ENCODE data around the gene RARG.

The RARG gene

DNA sequence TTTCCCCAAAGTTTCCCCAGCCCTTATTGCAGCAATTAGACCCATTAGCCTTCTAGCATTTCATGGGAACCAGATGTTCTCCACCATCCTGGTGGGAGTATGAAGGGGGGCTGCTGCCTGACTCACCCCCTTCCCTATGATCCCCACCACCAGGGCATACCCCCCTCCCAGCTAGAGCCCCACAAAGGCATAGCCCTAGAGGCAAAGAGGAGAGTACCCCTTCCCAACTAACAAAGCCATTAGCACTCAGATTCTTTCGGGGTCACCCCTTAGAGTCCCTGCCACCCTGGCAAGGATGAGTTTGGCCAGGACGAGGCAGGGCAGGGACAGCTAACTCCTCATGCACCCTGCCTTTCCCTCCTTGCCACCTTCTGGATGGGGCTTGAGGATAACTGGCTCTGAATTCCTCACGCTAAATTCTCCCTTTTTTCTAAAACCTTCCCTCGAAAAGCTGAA is 9.2 kb downstream of the RARG start:
- DNase-seq = no peak

DNA sequence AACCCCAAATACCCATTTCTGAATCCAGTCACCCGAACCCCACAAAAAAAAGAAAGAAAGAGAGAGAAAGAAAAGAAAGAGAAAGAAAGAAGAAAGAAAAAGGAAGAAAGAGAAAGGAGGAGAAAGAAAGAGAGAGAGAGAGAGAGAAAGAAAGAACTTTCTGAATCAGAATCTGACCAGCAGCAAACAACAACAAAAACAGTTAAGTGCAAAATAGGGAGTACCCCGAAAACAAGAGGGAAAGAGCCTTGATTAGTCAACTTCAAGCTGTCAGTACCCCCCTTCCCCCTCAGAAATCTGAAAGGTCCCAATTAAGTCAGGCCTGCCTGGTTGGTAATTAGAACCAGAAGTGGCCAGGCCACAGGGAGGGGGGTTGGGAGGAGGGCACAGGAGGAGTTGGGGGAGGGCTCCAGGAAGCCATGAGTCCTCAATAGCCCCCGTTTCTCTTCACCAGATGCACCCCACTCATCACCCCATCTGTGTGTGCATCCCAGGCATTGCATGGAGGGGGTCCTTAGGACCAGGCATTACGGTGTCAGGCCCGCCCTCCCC is 9.8 kb downstream of the RARG start:
- DNase-seq = no peak

DNA sequence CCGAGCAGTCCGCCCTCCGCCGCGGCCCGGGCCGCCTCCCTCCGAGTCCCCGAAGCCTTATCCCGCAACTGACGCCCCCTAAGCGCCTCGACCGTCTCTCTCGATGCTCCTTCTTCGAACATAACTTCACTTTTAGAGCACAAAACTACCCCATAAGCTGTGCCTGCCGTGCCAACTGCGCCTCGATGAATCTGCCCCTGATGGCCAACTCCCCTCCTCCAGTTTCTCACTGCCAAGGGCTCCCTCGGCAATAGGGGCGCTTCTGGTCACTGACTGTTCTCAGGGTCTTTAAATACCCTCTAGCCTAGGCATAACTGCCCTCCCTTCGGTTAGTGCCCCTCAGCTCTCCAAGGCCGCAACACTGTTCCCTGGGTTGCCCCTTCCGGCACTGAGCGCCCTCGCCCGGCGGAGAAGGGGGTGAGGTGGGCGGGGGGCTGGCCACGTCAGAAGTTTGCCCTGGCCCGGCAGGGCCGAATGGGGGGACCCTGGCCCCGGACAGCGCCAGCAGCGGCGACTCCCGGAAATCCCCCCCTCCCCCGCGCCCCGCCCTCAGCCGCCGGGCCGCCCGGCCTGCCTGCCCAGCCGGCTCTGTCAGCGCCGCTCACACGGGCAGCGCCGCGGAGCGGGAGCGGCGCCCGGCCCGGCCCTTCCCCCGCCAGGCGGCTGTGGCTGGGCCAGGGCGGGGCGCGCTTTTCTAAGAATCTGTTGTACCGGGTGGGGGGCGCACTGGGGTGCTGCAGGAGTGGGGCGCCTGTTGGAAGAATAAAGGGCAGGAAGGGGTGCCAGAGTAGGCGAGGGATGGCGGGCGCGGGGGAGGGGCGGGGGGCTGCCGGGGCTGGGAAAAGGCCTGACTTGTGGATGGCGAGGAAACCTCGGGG is 10.6 kb downstream of the RARG start:
- peak; percentile 77 for DNase-seq

DNA sequence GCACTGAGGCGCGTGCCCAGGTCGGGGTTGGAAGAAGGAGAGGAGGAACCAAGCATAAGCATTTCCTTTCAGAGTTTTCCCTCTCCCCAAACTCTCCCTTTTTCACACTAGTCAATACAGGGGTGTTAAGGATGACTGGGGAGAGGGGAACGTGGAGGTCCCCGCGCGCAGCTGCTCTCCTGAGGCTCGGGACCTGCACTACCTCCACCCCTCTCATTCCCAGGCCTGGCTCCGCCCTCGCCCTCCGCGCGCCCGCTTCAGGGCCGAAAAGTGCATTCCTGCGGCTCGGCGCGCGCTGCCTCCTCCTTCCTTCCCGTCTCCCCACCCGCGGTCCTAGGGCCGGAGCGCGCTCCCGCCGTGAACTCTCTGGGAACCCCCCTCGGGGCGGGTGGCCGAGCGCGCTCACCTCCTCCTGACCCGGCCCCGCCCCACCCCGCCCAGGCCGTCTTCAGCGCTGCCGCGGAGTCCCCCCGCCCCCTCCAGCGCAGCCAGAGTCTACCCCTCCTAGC is 11.3 kb downstream of the RARG start:
- DNase-seq = peak; percentile 100

DNA sequence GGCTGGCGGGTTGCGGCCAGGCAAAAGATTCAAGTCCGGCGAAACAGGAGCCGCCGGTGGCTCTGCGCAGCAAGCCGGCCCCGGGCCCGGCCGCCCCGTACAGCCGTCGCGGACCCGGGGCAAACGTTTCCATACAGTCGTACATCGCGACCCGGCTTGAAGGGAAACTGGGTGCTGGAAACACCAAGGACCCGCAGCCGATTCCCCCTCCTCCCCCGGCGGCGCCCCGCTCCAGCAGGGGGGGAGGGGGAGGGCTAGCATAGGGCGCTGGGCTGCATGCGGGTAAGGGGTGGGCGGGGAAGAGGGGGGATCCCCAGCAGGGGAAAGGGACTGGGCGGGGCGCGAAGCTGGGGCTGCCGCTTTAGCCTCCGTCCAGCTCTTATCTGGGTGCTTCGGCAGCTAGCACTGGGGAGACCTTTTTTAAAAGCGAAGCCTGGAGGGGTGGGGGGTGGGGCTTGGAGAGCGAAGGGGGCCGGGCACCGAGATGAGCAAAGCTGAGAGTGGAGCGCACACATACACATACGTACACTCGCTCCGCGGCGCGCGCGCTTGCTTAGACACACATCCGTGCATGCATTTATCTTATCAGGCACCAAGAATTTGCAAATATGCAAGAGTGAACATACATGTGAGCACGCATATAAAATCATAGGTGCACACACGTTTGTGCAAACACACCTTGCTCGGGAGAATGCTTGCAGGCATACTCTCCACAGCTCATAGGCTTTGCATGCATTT is 11.9 kb downstream of the RARG start:
- peak; percentile 83 for DNase-seq

DNA sequence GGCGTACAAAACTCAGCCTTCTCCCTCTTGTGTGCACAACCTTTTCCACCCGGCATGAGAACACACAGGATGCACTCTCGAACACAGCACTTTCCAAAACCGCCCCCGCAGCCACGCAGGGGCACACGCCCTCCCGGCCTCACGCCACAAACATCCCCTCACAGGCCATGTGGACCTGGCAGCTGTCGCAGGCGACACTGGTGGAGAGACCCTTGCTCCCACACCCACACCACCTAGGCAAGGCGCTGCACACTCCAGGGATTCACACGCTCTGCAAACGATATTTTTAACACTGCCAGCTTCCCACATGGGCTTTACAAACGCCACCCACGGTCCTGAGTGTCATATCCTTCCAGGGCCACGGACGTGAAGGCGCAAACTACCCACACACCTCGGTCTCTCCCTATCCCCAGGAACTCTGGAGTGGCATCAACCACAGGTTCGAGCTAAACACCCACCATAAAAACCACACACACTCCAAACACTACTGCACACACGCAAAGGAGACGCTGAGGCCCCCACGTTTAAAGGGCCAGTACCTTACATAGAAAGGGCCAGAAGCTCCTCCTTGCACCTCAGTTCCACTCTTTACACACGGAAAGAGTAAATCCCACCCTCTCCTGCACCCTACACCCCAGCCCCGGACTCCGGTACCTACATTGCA is 12.6 kb downstream of the RARG start:
- DNase-seq = no peak

DNA sequence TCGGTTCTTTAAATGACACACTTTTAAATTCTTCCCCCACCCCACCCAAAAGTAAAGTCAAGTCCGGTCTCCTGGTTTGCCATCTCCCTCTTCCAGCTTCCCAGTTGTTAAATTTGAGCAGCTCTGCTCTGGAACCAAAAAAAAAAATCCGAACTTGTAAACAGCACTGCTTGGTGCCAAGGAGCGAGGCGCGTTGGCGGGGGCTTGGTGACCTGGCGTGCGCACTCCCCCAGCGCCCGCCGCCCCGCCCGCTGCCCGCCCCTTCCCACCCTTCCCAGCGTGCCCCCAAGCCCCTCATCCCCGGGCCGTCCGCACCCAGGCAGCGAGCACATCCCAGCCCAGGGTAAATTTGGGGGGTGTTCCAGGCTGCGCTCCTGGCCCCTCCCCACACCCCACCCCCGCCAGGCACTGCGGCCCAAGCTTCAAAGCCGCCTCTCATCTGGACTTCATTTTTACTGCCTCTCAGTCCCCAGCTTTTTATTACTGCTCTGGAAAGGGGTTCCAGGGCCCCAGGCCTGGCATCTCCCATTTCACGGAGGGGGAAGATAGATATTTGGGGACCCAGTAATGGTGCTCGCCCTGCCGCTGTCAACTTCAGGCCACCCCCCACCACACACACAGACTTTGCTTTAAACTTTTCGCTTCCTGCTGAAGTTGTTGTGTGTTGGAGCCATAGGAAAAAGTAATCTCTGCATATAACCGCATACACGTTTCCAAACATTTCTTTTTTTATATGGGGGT is 13.3 kb downstream of the RARG start:
- no peak for DNase-seq

DNA sequence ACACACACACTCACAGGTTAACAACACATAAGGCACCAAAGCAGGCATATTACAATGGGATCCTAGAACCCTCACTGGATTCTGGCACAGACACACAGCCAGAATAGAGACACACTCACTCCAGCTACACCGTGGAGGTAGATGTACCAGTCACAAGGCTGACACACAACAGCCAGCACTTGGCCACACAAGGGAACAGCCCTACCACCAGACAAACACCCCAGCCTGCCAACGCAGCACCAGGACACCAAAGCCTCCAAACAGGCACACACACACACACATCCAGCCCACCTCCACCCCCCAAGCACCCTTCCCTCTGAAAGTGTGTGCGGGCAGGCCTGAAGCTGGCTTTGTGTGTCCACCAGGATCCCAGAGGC is 14.1 kb downstream of the RARG start:
- DNase-seq = no peak

DNA sequence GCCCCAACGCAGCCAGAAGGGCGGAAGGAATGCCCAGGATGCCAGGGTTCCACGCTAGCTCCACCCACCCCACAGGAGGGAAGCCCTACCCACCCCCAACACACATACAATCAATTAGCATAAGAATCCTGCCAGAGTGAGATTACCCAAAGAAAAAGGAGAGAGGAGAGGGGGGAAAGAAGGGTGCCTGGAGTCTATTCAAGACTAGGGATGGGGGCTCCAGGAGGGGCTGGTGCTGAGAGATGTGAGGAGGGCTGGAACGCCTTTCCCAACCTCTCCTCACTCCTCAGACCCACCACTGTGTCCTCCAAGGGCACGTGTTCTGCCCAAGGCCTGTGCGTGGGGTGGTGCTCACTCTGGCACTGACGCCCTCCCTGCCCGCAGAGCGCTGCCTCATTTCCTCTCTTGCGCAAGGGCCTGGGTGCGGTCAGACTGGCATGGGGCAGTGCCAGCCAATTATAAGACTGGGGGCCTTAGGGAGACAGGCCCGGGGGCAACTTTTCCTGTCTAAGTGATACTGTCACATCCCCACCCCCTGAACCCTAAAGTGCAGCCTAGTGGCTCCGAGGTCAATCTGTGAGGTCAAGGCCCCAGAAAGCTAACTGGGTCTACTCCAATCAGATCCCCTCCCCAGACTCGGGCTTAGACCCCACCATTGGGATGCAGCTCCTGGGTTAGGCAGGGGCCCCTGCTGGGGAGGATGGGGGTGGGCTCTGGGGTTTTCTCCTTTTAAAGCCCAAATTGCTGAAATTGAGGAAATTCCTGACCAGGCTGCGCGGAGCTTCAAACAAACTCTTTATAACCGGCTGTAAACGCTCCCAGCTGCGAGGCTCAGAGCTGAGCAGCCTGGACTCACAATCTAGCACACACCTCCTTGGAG is 14.7 kb downstream of the RARG start:
- peak; percentile 78 for DNase-seq

DNA sequence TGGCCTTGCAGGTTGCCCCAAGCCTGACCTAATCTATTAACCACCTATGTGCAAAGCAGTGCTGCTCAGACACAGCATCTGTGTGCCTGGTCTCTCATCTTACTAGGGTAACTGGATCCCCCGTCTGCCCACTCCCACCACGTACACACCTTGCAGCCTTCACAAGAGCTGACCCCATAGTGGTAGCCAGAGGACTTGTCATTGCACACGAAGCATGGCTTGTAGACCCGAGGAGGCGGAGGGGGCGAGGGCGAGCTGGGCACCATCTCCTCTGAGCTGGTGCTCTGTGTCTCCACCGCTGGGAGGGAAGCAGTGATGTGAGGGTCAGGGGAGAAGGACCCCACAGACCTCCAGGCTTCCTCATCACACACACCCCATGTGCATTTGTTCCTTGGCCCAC is 16.5 kb downstream of the RARG start:
- DNase-seq = no peak

DNA sequence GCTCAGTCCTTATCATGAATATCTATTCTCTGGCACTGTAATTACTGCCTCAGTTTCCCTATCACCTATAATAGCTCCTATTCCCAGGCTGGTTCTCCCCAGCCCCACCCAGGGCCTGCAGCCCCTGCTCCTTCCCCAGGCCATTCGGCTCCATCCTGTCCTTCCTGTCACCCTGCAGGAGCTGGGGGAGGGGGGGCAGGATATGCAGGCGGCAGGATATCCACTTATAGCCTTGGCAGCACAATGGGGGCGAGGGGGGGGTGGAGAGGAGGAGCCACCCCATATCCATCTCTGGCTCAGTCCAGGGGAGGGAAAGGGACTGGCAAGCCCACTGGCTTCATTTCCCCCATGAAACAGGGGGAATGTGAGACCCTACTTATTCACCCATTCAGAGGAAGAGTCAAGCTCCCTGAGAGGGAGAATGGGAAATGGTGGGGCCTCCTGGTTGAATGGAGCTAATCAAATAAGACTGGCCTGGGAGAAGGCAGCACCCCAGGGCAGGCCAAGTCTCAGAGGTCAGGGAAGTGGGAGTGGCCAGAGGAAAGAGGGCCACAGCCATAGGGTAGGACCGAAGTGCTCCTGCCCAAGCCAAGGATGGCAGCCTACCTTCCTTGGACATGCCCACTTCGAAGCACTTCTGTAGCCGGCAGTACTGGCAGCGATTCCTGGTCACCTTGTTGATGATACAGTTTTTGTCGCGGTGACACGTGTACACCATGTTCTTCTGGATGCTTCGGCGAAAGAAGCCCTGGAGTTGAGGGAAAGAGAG is 17.1 kb downstream of the RARG start:
- DNase-seq = no peak

DNA sequence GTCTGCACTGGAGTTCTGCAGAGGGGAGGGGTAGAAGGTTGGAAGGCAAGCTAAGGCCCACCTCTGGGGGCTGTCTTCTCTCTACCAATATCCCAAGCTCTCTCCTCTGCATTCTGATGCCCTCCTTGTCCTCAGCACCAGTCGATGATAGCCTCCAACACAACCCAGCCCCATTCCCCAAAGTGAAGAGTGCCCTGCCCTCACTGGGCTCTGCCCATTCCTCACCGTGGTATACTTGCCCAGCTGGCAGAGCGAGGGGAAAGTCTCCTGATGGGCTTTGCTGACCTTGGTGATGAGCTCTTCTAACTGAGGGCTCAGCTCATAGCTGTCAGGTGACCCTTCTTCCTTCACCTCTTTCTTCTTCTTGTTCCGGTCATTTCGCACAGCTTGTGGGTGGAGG is 17.8 kb downstream of the RARG start:
- DNase-seq = no peak

DNA sequence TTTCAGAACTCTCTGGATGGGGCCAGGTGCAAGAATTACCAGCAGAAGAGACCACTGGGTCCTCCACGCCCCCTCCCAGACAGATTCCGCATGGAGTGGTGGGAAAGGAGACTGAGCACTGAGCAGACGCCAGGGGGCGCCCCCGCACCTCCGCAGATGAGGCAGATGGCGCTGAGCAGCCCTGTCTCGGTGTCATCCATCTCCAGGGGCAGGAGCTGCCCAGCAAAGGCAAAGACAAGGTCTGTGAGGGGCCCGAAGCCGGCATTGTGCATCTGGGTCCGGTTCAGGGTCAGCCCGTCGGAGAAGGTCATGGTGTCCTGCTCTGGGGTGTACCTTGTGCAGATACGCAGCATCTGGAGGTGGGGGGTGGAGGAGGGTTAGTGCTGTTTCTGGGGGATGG is 18.7 kb downstream of the RARG start:
- DNase-seq = peak; percentile 53

DNA sequence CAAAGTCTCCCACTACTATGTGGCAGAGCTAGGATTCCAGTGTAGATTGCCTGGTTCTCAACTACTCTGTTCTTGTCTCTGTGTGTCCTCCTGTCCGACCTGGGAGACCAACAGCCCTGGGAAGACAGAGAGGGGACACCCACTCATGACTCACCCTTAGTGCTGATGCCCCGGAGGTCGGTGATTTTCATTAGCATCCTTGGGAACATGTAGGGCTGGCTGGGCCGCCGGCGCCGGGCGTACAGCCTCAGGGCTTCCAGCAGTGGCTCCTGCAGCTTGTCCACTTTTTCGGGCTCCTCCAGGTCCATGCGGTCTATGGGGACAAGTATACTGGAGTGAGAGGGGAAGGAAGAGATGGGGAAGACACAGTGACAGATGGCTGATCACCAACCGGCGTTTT is 19.1 kb downstream of the RARG start:
- no peak for DNase-seq

DNA sequence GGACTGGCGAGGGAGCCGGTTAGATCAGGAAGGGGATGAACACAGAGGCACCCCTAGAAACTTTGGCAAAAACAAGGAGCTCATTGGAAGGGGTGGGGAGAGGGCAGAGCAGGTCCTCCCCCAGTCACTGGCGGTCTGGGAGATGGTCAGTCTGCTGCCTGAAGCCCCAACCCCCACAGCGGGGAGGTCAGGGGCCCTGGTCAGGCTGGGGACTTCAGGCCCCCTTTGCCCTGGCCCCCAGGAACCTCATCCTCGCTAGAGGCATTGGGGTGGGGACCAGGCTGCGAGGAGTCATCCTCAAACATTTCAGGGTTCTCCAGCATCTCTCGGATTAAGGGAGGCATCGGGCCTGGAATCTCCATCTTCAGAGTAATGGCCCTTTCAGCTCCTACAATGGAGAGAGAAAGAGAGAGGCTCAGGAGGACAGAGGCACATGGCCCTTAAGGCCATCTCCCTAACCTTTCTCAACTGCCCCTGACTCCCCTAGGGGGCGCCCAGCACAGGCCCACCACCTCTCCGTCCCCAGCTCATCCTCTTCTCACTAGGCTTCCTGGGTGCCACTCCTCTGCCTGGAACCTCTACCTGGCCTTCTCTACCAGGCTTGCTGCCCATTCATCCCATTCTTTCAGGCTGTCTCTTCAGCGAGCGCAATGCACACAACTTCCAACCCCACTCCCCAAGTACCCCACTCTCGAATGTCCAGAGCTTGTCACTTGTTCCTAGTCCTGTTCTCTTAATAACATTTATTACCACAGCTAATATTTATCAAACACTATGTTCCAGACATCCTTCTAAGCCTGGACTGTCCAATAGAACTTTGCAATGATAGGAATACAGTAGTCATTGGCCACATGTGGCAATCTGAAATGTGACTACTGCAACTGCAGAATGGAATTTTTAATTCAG is 20.3 kb downstream of the RARG start:
- no peak for DNase-seq

DNA sequence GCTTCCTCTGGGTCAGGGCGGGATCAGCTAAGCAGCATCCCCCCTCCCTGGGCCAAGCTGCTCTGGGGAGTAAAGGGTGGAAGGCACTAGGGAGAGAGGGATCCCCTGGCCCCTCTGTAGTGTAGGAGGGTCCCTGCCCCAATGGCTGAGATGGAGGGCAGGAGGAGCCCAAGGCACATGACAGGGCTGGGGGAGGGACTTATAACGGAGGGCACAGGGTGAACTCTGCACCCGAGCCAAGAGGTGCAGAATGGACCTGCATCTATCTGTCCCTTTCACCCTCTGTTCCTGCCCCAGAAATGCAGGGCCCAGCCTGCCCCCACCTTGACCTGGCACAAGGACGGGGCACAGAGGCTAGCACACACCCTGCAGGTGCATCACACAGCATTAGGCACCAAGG is 21.2 kb downstream of the RARG start:
- DNase-seq = no peak

DNA sequence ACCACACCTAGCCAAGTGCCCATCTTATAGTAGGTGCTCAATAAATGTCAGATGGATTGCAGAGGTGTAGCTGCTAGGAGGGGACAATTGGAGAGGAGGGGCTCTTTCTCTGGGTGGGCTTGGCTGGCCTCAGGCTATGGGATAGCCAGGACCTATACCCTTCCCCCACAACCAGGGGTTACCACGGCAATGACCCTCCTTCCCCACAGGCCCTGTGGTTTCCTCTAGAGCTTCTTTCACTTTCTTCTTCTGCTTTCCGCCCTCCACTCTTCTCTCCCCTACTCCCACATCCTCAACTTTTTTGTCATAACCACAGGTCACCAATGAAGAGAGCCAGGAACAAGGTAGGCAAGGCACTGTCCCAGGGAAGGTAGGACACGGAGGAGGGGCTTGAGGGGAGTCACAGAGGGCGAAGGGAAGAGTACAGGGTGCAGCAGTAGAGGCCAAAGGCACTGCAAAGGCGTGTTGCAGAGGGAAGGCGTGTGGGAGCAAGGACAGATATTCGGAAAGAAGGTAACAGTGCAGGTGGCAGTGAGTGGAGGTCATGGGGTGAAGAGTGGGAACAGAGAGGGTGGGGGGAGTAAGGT is 23.0 kb downstream of the RARG start:
- no peak for DNase-seq

DNA sequence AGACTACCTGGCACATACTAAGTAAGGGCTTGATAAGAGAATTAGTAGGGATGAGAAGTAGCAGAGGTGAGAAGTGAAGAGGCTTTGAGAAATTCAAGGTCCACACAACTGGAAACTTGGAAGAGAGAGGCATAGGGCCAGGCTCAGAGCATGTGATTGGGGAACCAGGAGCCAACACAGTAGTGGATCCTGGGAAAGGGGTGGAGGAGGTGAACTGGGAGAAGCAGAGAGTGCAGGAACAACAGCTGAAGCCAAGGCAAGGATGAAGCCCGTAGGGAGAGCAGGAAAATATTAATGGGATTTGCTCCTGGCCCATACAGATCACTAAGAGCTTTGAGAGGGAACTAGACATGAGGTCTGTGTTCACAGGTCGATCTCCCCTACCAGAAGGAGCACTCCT is 23.6 kb downstream of the RARG start:
- no peak for DNase-seq

DNA sequence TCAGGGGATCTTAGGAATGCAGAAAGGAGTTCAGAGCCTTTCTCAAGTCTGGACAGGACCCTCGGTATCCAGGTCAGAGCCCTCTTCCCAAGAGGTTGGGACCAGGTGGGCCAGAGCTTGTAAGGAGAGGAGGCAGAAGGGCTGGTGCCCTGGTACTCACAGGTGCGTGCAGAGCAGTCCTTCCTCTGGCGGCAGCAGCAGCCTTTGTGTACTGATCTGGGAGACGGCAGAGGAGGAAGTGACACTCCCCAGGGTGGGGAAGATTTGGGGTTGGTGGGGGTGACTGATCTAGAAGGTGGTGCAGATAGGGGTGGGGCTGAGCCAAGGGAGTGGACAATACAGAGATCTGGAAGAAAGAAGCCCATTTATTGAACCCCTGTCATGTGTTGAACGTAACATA is 25.0 kb downstream of the RARG start, which contains the start of gene ITGB7:
TSS of gene ITGB7 (minus strand) at position 210 of the 400 bp plus-strand sequence. CDS start 6,808 bp downstream, outside the sequence.
- DNase-seq = no peak
